Natural killer cell (primary cell): ENCODE results near the gene RPF1. TPM values are rescaled to one million over a fixed set of nuclear protein-coding genes. Genes with fewer than 3 reads are reported as not detected.
"Not testable (repeated sequence)": the region's sequence is repeated elsewhere in the genome, so short reads cannot be mapped to it uniquely, and the experiment has no call there.

Experiments used
- ATAC-seq, 3 donors: fragments of 150-1000 bp in 2 of 3; fragments of 200-7000 bp in 1 of 3; cut with Tn5 transposase; 1 replicate in 1 of 3; 2 replicates in 2 of 3; pipeline ENCODE4 v1.10.0; 2021; ENCODE audit warnings: mild to moderate bottlenecking in 2 of 3, moderate library complexity in 2 of 3
- DNase-seq, 2 donors: peaks; one replicate each; pipeline versions ENCODE4 v3.0.0 to v3.0.0-alpha.2; 2013 to 2021; ENCODE audit warnings: mixed read lengths in 1 of 2
- H3K27ac ChIP-seq: one replicate; pipeline ENCODE4 v1.5.1; 2013; ENCODE audit warnings: mild to moderate bottlenecking, low read length
- H3K27me3 ChIP-seq: one replicate; pipeline ENCODE4 v1.6.1; 2013; ENCODE audit warnings: low read length; ENCODE audit not compliant: control insufficient read depth, insufficient read depth
- H3K36me3 ChIP-seq: one replicate; pipeline ENCODE4 v1.6.1; 2013; ENCODE audit warnings: low read length; ENCODE audit not compliant: control insufficient read depth, insufficient read depth
- H3K4me1 ChIP-seq: one replicate; pipeline ENCODE4 v1.6.1; 2013; ENCODE audit warnings: low read length; ENCODE audit not compliant: control insufficient read depth, insufficient read depth
- H3K4me3 ChIP-seq: one replicate; pipeline ENCODE4 v1.5.1; 2013; ENCODE audit warnings: low read length
- H3K9me3 ChIP-seq: one replicate; pipeline ENCODE4 v1.6.1; 2013; ENCODE audit warnings: low read length; ENCODE audit not compliant: control insufficient read depth, insufficient read depth
- H3K27ac Mint-ChIP-seq, 2 donors: one replicate each; pipeline ENCODE4 v1.8.0; 2022; ENCODE audit warnings: mild to moderate bottlenecking in 2 of 2, mixed read lengths in 2 of 2, moderate library complexity in 1 of 2
- H3K27me3 Mint-ChIP-seq, 2 donors: one replicate each; pipeline ENCODE4 v1.8.0; 2022; ENCODE audit warnings: low read depth in 2 of 2, mixed read lengths in 2 of 2
- H3K36me3 Mint-ChIP-seq: one replicate; pipeline ENCODE4 v1.8.0; 2022; ENCODE audit warnings: mixed read lengths
- H3K4me1 Mint-ChIP-seq, 2 donors: one replicate each; pipeline ENCODE4 v1.8.0; 2022; ENCODE audit warnings: mixed read lengths in 2 of 2
- H3K4me3 Mint-ChIP-seq: one replicate; pipeline ENCODE4 v1.8.0; 2022; ENCODE audit warnings: mild to moderate bottlenecking, moderate library complexity, mixed read lengths
- H3K9me3 Mint-ChIP-seq, 2 donors: one replicate each; pipeline ENCODE4 v1.8.0; 2022; ENCODE audit warnings: mixed read lengths in 2 of 2
- WGBS: methylation state at CpG from one replicate; pipeline ENCODE4 v1.1.7; 2013; ENCODE audit warnings: missing lambda C conversion rate; ENCODE audit not compliant: insufficient coverage; 5-methylcytosine and 5-hydroxymethylcytosine counted together
- intact Hi-C: fragments of 100-400 bp; cut with micrococcal nuclease; formaldehyde crosslinking; loops from one replicate; pipeline ENCODE4 v1.14.2; 2022
- total RNA-seq, 4 donors: library from RNA; stranded (reverse); fragments of 120-200 nt in 1 of 4; gene quantifications; one replicate each; pipeline versions ENCODE4 v1.2.3 to v1.2.4, GENCODE V29; 2013 to 2022
- TF ChIP-seq, protein P1 (sequence below): fragments of 200-600 bp; IDR thresholded peaks from one replicate; pipeline ENCODE4 v1.8.0; 2022; ENCODE audit warnings: antibody characterized with exemption

Gene RPF1
- total RNA-seq, 3 donors from 2014 or later (not counting 1 experiment from before 2014, with no cell fraction given): 50.0 to 53.0 (median 50.0) TPM

DNA sequence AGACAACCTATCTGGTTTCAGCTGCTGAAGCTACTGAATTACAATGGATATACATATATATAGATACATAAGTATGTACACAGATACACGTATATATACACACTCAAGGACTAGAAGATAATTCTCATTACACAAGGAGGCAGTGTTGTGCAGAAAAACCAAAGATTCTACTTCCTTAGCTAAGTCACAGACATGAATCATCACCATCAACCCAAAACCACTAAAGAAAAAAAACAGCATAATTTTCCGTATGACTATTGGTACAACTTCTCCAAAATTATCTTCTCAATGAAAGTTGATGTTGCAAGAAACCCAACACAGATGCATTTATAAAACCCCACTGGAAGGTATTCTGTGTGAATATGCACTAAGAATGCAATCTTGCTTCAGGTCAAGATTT is 36.8 kb upstream of the RPF1 start:
- Histone ChIP-seq H3K36me3 (no peaks in the 10 kb centered on the region), H3K4me3 (no peak overlapping the region), H3K9me3 (no peaks in the 10 kb centered on the region), H3K27me3 (no peaks in the 10 kb centered on the region), H3K27ac (no peak overlapping the region), H3K4me1 (peaks cover 20% of the 10 kb centered on the region)
- Mint-ChIP-seq H3K27me3 (peaks cover 11% of the 10 kb centered on the region in 2 donors), H3K36me3 (no peaks in the 10 kb centered on the region), H3K27ac (peak overlapping the region; percentile 49 to 60), H3K9me3 (no peaks in the 10 kb centered on the region), H3K4me3 (peak overlapping the region; percentile 66), H3K4me1 (peaks cover 7 to 10% of the 10 kb centered on the region in 2 donors)
- TF ChIP-seq, protein P1, sequence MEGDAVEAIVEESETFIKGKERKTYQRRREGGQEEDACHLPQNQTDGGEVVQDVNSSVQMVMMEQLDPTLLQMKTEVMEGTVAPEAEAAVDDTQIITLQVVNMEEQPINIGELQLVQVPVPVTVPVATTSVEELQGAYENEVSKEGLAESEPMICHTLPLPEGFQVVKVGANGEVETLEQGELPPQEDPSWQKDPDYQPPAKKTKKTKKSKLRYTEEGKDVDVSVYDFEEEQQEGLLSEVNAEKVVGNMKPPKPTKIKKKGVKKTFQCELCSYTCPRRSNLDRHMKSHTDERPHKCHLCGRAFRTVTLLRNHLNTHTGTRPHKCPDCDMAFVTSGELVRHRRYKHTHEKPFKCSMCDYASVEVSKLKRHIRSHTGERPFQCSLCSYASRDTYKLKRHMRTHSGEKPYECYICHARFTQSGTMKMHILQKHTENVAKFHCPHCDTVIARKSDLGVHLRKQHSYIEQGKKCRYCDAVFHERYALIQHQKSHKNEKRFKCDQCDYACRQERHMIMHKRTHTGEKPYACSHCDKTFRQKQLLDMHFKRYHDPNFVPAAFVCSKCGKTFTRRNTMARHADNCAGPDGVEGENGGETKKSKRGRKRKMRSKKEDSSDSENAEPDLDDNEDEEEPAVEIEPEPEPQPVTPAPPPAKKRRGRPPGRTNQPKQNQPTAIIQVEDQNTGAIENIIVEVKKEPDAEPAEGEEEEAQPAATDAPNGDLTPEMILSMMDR: peak; percentile 65
- ATAC-seq (peak; percentile 98 to 99 (median 99)), DNase-seq (peak in 1 of 2 donors; percentile 87)
- whole genome bisulfite sequencing: 0% methylated on average over 1 of the region's 2 CpGs
- intact Hi-C loops: loop anchor here (1.0 to 2.0 kb wide), 4 partner anchors 65 to 330 kb away; partner anchors contain the start of genes GNG5 and SPATA1

DNA sequence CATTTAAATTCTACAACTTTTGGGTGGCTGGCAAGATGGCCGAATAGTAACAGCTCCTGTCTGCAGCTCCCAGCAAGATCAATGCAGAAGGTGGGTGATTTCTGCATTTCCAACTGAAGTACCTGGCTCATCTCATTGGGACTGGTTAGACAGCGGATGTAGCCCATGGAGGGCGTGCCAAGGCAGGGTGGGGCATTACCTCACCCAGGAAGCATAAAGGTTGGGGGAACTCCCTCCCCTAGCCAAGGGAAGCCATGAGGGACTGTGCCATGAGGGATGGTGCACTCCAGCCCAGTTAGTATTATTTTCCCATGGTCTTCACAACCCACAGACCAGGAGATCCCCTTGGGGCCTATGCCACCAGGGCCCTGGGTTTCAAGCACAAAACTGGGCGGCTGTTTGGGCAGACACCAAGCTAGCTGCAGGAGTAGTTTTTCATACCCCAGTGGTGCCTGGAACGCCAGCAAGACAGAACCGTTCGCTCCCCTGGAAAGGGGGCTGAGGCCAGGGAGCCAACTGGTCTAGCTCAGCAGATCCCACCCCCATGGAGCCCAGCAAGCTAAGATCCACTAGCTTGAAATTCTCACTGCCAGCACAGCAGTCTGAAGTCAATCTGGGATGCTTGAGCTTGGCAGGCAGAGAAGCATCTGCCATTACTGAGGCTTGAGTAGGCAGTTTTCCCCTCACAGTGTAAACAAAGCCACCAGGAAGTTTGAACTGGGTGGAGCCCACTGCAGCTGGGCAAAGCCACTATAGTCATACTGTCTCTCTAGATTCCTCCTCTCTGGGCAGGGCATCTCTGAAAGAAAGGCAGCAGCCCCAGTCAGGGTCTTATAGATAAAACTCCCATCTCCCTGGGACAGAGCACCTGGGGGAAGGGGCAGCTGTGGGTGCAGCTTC is 36.1 kb upstream of the RPF1 start:
- peaks cover 13% of the 10 kb centered on the region for H3K4me1 ChIP-seq
- not testable (repeated sequence) for H3K36me3 ChIP-seq, H3K36me3 Mint-ChIP-seq, H3K27ac ChIP-seq, H3K4me3 ChIP-seq, H3K27me3 ChIP-seq, H3K9me3 Mint-ChIP-seq, H3K9me3 ChIP-seq, H3K4me3 Mint-ChIP-seq, H3K4me1 Mint-ChIP-seq
- Mint-ChIP-seq H3K27ac (peak overlapping the region; percentile 49 to 60), H3K27me3 (peaks cover 11 to 13% of the 10 kb centered on the region in 2 donors)
- ATAC-seq (peak in 2 of 3 donors; percentile 13 to 21), DNase-seq (peak in 1 of 2 donors; percentile 55)
- 75% methylated on average over 7 of the region's 7 CpGs for WGBS
- intact Hi-C loops: loop anchor here (1.0 to 2.0 kb wide), 4 partner anchors 64 to 329 kb away; partner anchors contain the start of genes GNG5 and SPATA1

DNA sequence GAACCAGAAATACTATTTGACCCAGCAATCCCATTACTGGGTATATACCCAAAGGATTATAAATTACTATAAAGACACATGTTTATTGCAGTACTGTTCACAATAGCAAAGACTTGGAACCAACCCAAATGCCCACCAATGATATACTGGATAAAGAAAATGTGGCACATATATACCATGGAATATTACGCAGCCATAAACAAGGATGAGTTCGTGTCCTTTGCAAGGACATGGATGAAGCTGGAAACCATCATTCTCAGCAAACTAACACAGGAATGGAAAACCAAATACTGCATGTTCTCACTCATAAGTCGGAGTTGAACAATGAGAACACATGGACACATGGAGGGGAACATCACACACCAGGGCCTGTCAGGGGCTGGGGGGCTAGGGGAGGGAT is 30.4 kb upstream of the RPF1 start:
- intact Hi-C loops, H3K9me3 ChIP-seq, H3K4me1 ChIP-seq, H3K27ac ChIP-seq, H3K9me3 Mint-ChIP-seq, H3K36me3 Mint-ChIP-seq, H3K27me3 ChIP-seq, H3K27ac Mint-ChIP-seq, H3K4me3 ChIP-seq, H3K4me3 Mint-ChIP-seq, H3K36me3 ChIP-seq, H3K4me1 Mint-ChIP-seq, DNase-seq, ATAC-seq: not testable (repeated sequence)
- WGBS: 98% methylated on average over 3 of the region's 3 CpGs
- peaks cover 20 to 21% of the 10 kb centered on the region in 2 donors for H3K27me3 Mint-ChIP-seq

DNA sequence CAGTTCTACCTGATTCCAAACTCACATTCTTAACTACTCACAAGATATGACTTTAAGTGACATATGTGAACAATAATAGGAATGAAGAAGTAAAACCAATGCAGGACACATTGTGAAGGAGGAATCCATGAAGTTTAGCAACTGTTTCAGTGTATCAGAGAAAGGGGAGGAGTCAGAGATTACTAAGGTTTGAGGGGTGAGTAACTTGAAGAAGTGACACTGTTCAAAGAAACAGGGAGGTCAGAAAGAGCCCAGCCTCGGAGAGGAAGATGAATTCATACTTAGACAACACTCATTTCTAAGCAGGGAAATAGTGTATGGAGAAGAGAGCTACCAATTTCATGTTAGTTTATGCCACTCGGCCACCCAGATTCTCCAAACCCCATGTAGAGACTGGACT is 28.2 kb upstream of the RPF1 start:
- intact Hi-C loops: no loop called here
- H3K4me3 Mint-ChIP-seq: no peak overlapping the region
- Histone ChIP-seq H3K9me3 (no peaks in the 10 kb centered on the region), H3K4me1 (no peaks in the 10 kb centered on the region), H3K36me3 (no peaks in the 10 kb centered on the region), H3K27me3 (no peaks in the 10 kb centered on the region), H3K27ac (no peak overlapping the region), H3K4me3 (no peak overlapping the region)
- H3K27me3 Mint-ChIP-seq: peaks cover 14 to 18% of the 10 kb centered on the region in 2 donors
- H3K27ac Mint-ChIP-seq: no peak overlapping the region
- H3K4me1 Mint-ChIP-seq: no peaks in the 10 kb centered on the region
- WGBS: no CpG with 5 or more reads among the region's 2 CpGs
- TF ChIP-seq, protein P1: no peak
- no peak for DNase-seq
- no peak for ATAC-seq
- no peaks in the 10 kb centered on the region for H3K36me3 Mint-ChIP-seq
- H3K9me3 Mint-ChIP-seq: no peaks in the 10 kb centered on the region
